Stomach (tissue), 4 donors: ENCODE measurements around the gene WSCD1.

Experiments
- CTCF ChIP-seq, 7 experiments: fragments of 450-650 bp in 4 of 7; fragments of 200-600 bp in 3 of 7; sonication (generic) in 3 of 7; IDR thresholded peaks; one replicate each; pipeline ENCODE4 v1.5.1; 2016 to 2019; ENCODE audit warnings: antibody characterized with exemption in 7 of 7, control low read depth in 2 of 7, mild to moderate bottlenecking in 1 of 7
- POLR2A ChIP-seq, 4 donors: fragments of 450-650 bp; IDR thresholded peaks; one replicate each; pipeline ENCODE4 v1.6.1; 2016; ENCODE audit warnings: antibody characterized with exemption in 4 of 4, control low read depth in 2 of 4, mild to moderate bottlenecking in 1 of 4, moderate library complexity in 1 of 4
- POLR2AphosphoS5 ChIP-seq, 3 donors: sonication (generic); formaldehyde crosslinking; IDR thresholded peaks; one replicate each; pipeline ENCODE4 v1.6.1; 2016; ENCODE audit warnings: antibody characterized with exemption in 3 of 3

GRCh38 chr17:6080711-6081430, 10.7 kb downstream of the WSCD1 start:
- TF ChIP-seq CTCF (IDR thresholded peaks at IDR 0.05) (no peak), POLR2A (IDR thresholded peaks at IDR 0.05) (no peak), POLR2AphosphoS5 (IDR thresholded peaks at IDR 0.05) (no peak)
